HG02885 (cell line): ENCODE measurements around the gene MEPE.

ENCODE experiments used
- ATAC-seq: cut with Tn5 transposase; IDR thresholded peaks from one replicate; pipeline ENCODE4 v1.9.1; 2021; ENCODE audit warnings: mild to moderate bottlenecking; ENCODE audit not compliant: unreplicated experiment, poor library complexity

MEPE gene

GRCh38 chr4:87838890-87839591 is 6.3 kb downstream of the MEPE start:
- peak; percentile 83 for ATAC-seq

GRCh38 chr4:87839592-87839946 is 6.8 kb downstream of the MEPE start:
- ATAC-seq = peak; percentile 11

- ATAC-seq = no peak
These were observed 7.4 kb downstream of the MEPE start for GRCh38 chr4:87840149-87840548.

- ATAC-seq = no peak
These were observed 11.2 kb downstream of the MEPE start for GRCh38 chr4:87843936-87844335.

- ATAC-seq = no peak
These were observed 11.7 kb downstream of the MEPE start for GRCh38 chr4:87844452-87844851.

- ATAC-seq = no peak
These were observed 13.5 kb downstream of the MEPE start for GRCh38 chr4:87846226-87846625.

- peak; percentile 95 for ATAC-seq
These were observed 16.0 kb downstream of the MEPE start for GRCh38 chr4:87848622-87849351.

GRCh38 chr4:87849612-87850011 is 16.8 kb downstream of the MEPE start:
- no peak for ATAC-seq

GRCh38 chr4:87851332-87851731 is 18.6 kb downstream of the MEPE start:
- no peak for ATAC-seq

- no peak for ATAC-seq
These were observed 19.2 kb downstream of the MEPE start for GRCh38 chr4:87851953-87852352.

GRCh38 chr4:87853108-87853507 is 20.3 kb downstream of the MEPE start:
- ATAC-seq = no peak

GRCh38 chr4:87853891-87854290 is 21.1 kb downstream of the MEPE start:
- ATAC-seq = no peak

GRCh38 chr4:87855559-87855958 is 22.8 kb downstream of the MEPE start:
- no peak for ATAC-seq

GRCh38 chr4:87856816-87857215 is 24.0 kb downstream of the MEPE start:
- no peak for ATAC-seq

GRCh38 chr4:87857789-87858188 is 25.0 kb downstream of the MEPE start:
- no peak for ATAC-seq

GRCh38 chr4:87862236-87862635 is 29.5 kb downstream of the MEPE start:
- ATAC-seq = no peak

GRCh38 chr4:87863486-87863885 is 30.7 kb downstream of the MEPE start:
- ATAC-seq = no peak

GRCh38 chr4:87864321-87864720 is 31.6 kb downstream of the MEPE start:
- ATAC-seq = no peak

- no peak for ATAC-seq
These were observed 32.5 kb downstream of the MEPE start for GRCh38 chr4:87865288-87865687.

GRCh38 chr4:87865960-87866598 is 33.3 kb downstream of the MEPE start:
- no peak for ATAC-seq

GRCh38 chr4:87868522-87868921 is 35.8 kb downstream of the MEPE start:
- ATAC-seq = no peak

- ATAC-seq = no peak
These were observed 39.3 kb downstream of the MEPE start for GRCh38 chr4:87872028-87872427.
